WTC11 (cell line): ENCODE measurements around the gene AUH.

Experiments
- ATF3 ChIP-seq: sonication (generic); formaldehyde crosslinking; conservative IDR thresholded peaks from 2 replicates; pipeline ENCODE4 v1.8.1; 2022; ENCODE audit warnings: mild to moderate bottlenecking, missing genetic modification reagents
- CREB1 ChIP-seq: sonication (generic); formaldehyde crosslinking; IDR thresholded peaks from 2 replicates; pipeline ENCODE4 v1.8.0; 2023; ENCODE audit warnings: mild to moderate bottlenecking, missing genetic modification reagents
- E2F5 ChIP-seq: sonication (generic); formaldehyde crosslinking; IDR thresholded peaks from 2 replicates; pipeline ENCODE4 v1.8.1; 2022; ENCODE audit warnings: mild to moderate bottlenecking, moderate library complexity, missing genetic modification reagents
- ESRRA ChIP-seq: sonication (generic); formaldehyde crosslinking; IDR thresholded peaks from 2 replicates; pipeline ENCODE4 v1.8.1; 2022; ENCODE audit warnings: mild to moderate bottlenecking, missing genetic modification reagents, borderline replicate concordance
- PREB ChIP-seq: sonication (generic); formaldehyde crosslinking; IDR thresholded peaks from 2 replicates; pipeline ENCODE4 v1.8.1; 2022; ENCODE audit warnings: mild to moderate bottlenecking, missing genetic modification reagents, moderate library complexity, borderline replicate concordance
- USF2 ChIP-seq: sonication (generic); formaldehyde crosslinking; IDR thresholded peaks from 2 replicates; pipeline ENCODE4 v1.8.1; 2023; ENCODE audit warnings: mild to moderate bottlenecking, missing genetic modification reagents, moderate library complexity
- ZNF416 ChIP-seq: fragments of 250-450 bp; sonication (Bioruptor Pico); IDR thresholded peaks from 2 replicates; pipeline ENCODE4 v1.9.0; 2021; ENCODE audit warnings: mild to moderate bottlenecking, inconsistent platforms

GRCh38 chr9:91378695-91379127 lies 17.0 kb upstream of the AUH start:
- TF ChIP-seq E2F5 (CRISPR knock-in tag) (no peak), USF2 (no peak), ESRRA (no peak), CREB1 (CRISPR knock-in tag) (no peak), ZNF416 (CRISPR knock-in tag) (no peak), ATF3 (CRISPR knock-in tag) (no peak), PREB (CRISPR knock-in tag) (no peak)
